SW 1271 (cell line): ENCODE measurements around the gene EHBP1L1.

Source experiments
- DNase-seq, 2 experiments: peaks; one replicate each; lab custom pipeline; 2025; lab: John Stamatoyannopoulos, UW

EHBP1L1 gene

DNA sequence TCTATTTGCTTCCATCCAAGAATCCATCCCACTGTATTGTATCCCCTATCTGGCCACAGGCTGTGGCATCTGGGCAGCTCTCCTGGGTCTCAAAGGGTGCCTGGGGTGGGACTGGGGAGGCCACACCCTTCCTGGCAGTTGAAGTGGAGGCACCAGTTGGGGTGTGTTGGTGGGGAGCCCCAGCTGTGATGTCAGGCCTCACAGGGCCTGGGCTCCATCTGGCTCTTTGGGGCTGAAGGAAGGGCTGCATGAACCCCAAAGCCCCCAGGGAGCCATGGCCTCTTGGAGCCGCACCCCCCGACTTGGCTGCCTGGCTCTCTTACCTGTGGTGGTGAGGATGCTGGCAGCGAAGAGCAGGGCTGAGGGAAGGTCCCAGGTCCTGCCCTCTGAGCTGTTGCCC, 19.3 kb downstream of the EHBP1L1 start:
- no peak for DNase-seq

DNA sequence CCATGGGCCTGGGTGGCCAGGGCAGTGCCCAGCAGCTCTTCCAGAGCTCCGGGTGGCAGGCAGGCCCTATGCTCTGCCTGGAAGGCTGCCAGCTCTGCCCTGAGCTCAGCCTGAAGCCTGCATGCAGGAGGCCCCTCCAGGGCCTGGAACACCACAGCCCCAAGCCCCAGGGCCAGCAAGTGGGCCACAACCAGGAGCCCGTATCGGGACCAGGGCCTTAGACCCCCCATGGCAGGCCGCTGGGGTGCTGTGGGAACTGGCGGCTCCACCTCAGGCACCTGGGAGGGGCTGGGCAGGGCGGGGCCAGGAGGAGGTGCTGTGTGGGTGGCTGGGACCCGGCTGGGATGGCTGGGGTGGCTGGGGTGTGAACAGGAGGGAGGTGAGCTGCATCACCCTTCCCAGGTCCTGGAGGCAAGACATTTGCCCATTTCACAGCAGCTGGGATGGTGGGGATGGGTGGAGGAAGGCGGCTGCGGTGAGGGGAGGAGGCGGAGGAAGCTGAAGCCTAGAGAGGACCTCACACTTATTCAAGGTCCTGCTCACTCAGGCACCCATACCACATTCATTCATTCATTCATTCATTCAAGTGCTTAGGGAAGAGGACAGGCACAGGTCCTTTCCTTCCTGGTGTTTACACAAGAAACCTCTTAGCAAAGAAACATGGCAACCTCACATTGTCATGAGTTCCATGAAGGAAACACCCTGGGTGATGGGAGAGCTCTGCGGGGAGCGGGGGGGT, 19.9 kb downstream of the EHBP1L1 start, which contains the start of gene KCNK7:
Gene KCNK7 (minus strand): TSS at position 258 of the 739 bp plus-strand sequence. CDS start 28 bp downstream, at position 230.
- DNase-seq = no peak

DNA sequence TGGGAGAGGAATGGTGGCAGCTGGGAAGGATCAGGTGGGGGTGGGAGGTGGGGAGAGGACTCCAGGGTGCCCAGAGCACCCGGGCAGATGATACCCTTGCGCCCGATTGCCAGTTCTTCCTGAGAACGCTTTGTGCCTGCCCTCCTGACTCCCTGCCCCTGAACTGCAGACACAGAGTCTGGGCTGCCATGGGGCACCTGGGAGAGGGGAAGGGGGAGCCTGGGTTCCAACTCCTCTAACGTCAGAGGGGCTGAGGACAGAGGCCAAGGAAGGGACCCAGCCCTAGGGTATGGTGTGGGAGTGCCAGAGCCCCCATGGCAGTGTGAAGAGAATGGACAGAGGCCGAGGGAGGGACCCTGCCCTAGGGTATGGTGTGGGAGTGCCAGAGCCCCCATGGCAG, 20.7 kb downstream of the EHBP1L1 start:
- DNase-seq = no peak

DNA sequence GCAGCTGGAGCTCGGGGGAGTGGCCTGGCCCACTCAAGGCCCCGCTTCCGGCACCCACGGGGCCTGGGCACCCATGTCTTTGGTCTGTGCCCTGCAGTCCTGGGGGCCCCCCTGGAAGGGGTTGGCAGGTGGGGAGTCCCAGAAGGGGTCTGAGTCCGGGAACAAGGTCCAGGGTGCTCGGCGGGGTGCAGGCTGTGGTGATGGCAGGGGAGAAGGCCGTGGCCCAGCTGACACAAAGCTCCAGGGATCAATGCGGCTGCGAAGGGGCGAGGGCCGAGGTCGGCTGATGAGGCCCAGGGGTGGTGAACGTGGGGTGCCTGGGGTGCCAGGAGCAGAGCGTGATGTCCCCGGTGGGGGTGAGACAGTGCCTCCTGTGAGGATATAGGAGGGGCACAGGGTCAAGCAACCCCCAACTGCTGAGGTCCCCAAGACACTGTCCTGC, 22.4 kb downstream of the EHBP1L1 start:
- no peak for DNase-seq

DNA sequence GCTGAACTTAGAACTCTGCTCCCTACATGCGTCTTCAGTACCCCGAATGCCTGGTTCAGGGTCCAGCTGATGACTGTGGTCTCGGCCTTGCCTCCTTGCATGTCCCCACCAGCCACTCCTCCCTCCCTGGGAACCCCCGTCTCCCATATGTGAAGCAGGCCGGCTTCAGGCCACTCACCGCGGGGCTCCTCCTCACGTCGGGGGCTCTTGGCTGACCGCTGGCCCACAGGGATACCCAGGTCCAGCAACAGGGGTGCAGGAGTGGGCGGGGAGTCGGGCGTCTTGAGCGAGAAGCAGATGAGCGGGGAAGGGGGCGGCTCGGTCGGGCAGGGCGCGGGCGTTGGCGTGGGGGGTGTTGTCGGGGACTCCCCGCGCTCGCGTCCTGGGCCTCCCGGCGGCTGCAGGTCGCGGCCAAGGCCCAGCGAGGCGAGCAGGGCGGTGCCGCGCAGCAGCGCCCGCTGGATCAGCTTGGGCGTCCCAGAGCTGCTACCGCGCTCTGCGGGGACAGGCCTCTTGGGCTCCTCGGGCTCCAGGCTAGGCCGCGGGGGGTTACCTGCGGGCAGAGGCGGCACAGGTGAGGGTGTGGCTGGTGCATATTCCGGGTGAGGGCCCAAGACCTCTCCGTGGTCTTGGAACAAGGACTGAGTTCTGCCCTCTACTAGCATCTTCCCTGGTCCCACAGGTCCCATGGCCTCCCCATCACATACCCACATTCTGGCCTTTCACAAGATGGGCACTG, 23.5 kb downstream of the EHBP1L1 start:
- DNase-seq = no peak

DNA sequence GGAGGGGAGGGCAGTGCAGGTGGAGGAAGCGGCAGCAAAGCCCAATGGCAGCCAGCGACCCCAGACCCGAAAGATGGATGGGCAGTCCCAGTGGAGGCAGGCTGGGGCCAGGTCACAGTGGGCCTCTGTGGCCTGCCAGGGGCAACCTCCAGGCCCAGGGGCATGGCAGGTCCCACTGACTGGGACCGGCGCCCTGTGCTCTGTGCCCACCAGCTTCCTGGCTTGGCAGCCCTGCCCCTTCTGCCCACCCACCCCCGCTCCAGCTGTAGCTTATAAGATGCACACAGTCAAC, 24.0 kb downstream of the EHBP1L1 start:
- no peak for DNase-seq

DNA sequence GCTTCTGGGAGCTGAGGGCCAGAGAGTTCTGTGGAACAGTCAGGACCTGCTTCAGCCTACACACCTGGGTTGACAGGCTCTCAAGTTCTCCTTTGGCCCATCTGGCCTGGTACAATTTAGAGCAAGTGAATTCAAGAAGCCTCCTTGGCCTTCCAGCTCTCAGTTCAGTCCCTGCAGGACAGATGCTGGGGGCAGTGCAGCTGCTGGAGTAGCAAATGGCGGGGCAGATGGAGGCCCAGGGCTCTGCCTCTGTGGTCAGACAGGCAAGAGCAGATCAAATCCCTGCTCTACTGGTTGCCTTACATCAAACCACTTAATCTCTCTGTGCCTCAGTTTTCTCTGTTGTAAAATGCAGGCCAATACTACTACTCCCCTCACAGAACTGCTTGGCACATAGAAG, 28.4 kb downstream of the EHBP1L1 start:
- no peak for DNase-seq

DNA sequence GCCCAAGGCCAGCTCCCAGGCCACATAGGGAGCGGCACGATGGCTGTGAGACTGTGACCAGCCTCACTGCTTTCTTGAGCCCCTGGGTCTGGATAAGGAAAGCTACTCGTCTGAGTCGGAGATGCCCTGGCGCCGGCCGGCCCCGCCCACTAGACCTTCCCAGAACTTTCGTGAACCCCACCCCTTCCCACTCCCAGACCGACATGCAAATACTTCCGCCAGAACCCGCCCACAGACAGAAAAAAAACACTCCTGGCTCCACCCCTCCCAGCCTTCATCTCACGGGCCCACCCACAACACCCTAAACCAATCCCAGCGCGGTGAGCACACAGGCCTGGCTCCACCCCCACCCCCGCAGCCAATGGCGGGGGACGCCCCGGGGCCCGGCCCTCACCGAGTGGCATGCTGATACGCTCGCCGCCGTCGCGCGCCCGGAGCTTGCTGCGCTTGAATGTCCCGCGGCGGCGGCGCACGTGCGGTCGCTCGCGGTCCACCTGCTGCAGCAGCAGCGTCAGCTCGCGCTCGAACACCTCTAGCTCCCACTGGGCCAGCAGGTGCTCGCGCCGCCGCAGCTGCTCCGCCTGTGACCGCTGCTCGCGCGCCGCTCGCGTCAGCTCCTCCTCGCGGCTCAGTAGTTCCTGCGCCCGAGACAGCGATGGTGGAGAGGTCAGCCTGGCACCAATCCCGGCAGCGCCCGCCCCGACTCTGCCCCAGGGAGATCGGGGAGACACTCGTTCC, 31.2 kb downstream of the EHBP1L1 start:
- peak in 1 of 2 experiments; percentile 14 for DNase-seq

DNA sequence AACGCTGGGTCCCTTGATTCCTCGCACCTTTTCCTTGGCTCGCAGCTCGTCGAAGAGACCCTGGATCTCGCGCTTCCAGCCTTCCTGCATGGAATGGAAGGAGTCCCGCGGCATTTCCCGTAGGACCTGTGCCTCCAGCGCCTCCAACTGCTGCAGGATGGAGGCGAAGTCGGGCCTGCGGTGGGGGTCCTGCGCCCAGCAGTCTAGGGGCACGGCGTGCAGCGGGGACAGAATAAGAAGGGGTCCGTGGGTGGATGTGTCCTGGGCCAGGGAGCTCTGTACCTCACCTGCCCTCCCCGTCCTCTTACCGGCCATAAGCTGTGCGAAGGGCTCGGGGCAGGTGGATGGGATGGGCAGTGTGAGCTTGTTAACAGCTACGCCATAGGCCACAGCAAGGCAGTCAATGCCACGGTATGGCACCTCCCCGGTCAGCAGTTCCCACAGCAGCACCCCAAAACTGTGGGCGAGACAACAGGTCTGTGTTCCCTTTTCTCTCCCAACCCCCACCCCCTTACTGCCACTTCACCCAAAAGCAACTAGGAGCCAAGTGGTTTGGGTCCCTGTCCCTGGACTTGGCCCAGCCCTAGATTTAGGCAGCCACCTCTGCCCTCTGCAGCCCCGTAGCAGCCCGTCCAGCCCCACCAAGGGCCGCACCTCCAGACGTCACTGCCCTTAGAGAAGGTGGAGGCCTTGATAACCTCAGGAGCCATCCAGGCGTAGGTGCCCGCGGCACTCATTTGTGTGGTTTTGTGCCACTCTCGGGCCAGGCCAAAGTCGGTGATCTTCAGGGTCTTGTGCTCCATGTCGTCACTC, 32.0 kb downstream of the EHBP1L1 start:
- no peak for DNase-seq

DNA sequence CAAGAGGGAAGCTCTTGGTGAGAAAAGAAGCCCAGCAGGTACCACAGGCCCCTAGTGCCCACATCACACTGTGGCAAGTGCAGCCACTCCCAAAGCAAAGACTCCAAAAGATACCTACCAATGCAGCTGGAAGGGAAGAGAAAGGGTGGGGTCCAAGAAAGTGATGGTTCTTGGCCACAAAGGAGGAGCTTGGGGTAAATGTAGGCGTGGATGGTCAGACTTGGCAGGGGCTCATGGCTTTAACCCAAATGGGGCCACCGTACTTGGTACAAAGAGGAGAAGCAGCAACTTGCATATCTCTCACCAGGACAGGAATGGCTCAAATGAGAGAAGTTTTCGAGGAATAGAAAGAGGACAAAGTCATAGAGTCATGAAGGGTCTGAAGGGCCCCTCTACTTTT, 33.4 kb downstream of the EHBP1L1 start:
- DNase-seq = no peak

DNA sequence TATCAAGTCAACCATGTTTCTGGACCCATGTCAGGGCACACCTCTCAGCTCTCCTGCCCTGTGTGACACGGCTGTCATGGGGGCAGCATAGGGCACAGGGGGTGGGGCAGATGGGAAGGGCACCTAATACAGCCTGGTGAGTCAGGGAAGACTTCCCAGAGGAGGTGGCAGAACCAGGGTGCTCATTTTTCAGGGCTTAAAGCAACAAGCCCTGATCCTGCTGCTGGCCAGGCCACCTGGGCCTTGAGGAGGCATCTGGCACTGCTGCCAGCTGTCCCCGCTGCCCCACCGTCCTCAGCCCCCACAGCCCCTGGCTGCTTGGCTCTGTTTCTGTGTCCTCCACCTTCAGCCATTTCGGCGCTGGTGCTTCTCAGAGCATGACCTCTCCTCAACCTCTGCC, 33.8 kb downstream of the EHBP1L1 start:
- DNase-seq = no peak

DNA sequence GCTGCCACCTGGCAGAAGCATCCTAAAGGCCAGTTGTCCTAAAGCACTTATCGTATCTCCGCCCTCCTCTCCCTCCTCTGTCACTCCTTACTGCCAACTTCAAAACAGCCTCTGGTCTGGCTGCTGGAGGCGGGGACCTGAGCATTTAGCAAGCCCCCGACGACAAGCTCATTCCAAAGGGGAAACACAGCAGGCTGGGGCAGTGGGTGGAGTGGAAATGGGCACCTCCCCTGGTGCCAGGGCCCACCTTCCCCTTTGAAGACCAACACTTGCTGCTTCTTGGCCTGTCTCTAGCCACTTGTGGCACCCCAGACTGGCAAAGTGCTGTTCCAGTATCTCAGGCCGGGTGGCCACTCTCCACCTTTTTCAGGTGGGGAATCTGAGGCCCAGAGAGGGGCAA, 34.6 kb downstream of the EHBP1L1 start:
- DNase-seq = no peak

DNA sequence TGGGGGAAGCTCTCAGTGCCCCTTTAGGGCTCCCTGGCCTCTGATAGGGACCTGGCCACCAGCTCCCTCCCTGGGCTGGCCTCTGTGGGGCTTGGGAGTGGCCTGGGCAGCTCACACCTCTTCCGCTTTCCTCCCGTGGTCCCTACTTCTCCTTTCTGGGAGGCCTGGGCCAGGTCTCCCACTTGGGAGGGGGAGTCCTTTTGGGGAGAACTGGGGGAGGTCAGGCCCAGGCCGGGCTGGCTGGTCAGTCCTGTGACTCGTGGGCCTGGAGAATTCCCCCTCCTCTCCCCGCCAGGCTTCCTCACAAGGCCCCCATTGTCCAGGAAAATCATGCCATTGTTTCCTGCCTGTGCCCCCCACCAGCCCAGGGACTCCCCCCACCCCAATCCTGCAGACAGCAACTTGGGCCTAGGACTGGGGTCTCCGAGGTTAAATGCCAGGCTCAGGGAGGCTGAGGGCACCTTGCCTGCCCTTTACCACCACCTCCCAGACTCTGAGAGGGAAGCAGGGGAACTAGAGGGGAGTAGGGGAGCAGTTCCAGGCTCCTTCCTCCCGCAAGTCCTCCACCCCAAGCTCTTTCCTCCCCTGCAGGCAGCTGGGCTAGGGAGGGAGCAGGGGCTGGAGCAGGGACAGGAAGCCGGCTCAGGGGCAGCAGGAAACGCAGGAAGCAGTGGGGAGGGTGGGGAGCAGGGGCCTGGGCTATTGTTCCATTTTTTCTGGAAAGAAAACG, 35.3 kb downstream of the EHBP1L1 start:
- DNase-seq = no peak

DNA sequence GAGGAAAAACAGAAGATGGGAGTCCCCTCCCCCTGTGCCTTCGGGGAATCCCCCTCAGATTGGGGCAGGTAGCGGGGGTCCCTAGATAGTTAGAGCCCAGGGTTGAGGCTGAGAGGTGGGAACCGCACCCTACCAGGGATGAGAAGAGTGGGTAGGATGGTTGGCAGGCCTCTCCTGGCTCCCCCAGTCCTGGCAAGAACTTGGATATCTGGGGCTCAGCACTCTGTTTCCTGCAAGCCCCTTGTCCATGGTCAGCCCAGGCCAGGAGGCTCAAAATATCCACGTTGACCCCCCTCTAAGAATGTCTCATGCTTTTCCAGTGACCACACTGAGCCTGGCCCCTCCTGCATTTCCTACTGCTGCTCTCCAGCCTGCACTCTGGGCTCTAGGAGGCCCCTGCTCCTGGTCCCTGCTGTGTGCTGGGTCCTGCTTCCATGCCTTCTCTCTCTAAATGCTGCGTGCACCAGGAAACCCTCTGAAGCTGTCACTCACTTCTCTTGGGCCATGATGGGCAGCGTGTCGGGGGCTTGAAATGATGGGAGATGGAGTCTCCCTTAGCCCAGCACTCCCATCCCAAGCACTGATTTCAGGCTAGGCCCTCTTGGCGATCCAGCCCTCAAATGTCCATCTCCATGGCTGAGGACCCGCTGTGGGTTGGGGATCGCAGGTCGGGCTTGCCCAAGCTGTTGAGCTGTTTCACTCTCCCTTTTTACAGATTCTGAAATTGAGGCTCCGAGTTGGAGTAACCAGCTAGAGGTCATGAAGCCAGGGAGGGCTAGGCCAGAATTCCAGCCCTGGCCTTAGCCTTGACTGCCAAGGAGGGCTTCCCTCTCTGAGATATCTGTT, 36.1 kb downstream of the EHBP1L1 start:
- DNase-seq = no peak

DNA sequence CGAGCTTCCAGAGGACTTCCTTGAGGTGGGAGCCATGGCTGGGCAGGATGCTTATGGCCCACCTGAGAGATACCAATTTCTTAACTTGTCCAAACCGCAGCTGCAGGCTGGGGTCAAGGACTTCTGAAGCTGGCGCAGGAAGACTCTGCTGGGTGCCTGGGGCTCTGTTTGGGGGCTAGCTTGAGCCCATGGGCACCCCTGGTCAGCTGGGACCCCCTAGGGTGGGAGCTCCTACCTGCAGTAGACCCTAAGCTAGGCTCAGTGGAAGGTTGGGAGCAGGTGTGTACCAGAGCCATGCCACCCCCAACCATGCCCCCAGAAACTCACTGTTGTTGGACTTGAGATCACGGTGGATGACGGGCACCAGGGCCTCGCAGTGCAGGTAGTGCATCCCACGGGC, 36.8 kb downstream of the EHBP1L1 start:
- DNase-seq = no peak

DNA sequence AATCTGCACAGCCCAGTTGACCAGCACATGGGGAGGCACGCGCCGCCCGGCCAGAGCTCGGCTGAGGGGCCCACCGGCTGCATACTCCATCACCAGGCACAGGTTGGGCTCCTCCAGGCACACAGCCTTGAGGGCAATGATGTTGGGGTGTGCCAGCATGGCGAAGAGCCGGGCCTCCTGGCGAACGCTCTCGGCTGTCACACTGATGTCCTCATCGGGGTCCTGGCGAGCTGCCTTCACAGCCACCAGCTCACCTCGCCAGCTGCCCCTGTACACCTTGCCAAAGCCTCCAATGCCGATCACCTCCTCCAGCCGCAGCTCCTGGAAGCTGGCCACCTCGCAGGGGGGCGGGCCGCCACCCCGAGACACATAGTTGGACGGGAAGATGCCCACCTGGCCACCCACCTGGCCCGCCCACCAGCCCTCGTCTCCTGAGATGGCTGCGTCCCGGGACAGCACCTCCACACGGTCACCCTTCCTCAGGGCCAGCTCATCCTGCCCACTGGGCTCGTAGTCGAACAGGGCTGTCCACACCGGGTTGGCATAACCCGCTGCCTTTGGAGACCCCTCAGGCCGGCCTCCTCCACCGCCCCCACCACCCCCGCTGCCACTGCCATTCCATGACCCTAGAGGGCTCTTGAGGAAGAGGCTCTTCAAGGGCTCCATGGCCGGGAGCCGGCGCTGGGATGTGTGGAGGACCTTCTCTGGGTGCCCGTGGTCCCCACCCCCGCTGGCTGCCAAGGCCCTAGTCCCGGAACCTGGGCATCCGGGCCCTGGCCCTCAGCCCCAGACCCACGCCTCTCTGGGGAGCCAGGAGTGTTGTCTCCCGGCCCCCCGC, 37.5 kb downstream of the EHBP1L1 start:
- no peak for DNase-seq

DNA sequence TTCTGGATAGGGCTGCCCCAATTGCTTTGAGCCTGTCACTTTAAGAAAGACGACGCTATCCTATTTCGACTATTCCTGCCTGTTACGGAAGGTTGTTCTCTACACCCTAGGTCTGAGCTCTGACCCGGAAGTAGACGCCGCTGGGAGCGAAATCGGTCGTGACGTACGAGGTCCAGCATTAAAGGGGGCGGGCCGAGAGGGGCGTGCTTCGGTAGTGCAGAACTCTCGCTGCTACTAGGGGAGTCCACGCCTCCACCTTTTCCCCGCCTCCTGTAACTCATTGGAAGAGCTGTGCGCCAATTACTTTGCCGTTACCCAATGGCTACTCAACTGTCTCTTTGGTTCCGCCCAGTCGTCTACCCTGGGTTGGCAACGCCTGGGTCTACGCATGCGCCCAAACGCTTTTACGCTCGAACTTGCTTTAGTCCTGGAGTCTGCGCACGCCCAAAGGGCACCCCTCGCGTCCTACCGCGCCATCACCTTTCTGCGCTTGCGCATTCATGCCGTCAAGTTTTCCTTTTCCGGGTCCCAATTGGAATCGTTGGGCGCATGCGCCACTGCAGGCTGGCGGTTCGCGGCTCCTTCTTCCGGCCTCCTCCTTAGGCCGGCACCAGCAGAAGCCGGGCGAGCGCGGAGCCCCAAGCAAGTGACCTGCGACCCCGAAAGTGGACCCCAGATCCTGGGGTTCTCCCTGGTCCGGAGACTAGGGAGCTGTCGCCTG, 39.5 kb downstream of the EHBP1L1 start, which contains the start of gene PCNX3:
Gene PCNX3 (plus strand): TSS at position 548 of the 721 bp plus-strand sequence. CDS start 536 bp downstream, outside the sequence.
- DNase-seq = peak; percentile 99 to 100

DNA sequence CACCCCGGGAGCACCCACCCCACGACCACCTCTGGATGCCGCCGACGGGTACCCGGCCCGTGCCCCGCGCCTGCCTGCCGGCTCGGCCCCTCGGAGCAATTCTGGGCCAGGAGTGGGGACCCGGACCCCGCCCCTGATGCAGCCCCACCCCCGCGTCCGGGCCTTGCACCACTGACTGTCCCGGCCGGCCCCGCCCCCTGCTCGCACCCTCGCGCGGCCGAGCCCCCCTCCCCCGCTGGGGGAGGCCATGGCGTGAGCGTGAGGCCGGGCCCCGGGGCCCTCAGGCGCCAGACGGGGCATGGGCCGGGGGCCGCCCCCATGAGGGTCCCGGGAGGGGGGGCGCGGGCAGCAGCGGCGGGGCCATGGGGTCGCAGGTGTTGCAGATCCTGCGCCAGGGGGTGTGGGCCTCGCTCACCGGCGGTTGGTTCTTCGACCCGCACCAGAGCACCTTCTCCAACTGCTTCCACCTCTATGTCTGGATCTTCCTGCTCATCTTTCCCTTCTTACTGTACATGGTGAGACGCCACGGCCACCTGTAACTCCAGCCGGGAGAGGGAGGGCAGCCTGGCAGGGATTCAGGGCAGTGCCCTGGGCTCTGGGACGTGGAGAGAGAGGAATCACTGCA, 40.2 kb downstream of the EHBP1L1 start:
- peak in 1 of 2 experiments; percentile 40 for DNase-seq
